Activated CD4-positive, alpha-beta T cell treated with anti-CD3 and anti-CD28 coated beads, Interleukin-2, Interleukin-6, amounts not matched to agents 100 ng/mL and 50 ng/mL, durations not matched to agents 16 hours and 8 hours (primary cell): ENCODE data around the gene KCNE1.
A peak's percentile ranks its signal among the peaks of the same experiment; 100 is the strongest.
"Not testable (repeated sequence)": the region's sequence is repeated elsewhere in the genome, so short reads cannot be mapped to it uniquely, and the experiment has no call there.

Experiments
- DNase-seq: peaks from one replicate; pipeline ENCODE4 v3.0.0-alpha.2; 2020

Gene KCNE1

DNA sequence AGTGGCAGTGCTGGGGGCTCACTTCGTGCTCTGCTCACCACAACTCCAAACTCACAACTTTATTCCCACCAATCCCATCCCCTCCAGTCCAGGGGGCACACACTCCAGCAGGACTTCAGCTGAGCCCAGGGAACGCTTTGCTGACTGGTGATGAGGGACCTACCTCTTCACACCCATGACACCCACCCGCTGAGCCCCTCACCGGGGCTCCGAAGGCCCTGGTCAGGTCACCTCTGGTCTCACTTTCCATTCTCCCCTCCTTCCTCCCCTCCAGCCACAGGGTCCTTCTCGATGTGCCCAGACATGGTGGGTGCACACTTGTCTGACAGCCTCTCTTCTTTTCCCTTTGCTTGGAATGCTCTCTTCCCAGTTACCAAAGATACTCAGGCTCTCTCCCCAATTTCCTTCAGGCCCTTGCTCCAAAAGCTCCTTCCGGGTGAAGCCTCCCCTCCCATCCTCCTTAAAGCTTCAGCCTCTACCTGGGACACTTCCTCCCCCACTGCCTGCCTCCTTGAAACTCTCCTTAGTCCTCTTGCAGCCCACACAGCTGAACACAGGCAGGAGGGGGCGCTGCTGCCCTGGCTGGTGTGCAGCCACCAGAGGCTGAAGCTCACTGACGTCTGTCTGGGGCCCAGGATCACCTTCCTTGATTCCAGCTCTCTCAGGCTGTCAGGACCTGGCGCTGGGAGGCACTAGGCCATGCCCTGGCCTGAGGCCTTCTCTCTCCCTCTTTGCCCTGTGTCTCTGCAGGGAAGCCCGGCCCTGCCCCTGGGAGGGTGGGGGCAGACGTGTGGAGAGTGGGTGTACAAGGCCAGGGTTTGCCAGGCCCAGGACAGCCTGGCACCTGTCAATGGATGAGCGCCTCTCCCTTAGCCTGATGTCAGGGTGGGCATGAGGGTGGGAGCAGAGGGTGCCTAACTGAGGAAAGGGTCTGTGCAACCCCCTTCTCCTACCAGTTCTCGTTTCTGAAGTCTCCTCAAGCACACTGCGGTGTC, 1.6 kb downstream of the KCNE1 start:
- DNase-seq, result peak; percentile 61

DNA sequence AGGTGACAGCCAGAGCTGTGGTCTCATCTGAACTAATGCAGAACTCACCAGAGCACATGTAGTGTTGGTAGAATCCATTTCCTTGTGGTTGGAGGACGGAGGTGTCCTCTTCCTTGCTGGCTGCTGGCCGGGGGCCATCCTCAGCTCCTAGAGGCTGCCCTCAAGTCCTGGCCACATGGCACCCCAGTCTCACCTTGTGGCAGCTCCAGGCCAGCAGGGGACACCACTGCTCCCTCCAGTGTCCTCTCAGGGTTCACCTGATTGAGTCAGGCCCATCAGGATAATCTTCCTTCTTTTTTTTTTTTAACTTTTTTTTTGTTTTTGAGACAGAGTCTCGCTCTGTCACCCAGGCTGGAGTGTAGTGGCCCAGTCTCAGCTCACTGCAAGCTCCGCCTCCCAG, 2.9 kb downstream of the KCNE1 start:
- DNase-seq, result no peak

DNA sequence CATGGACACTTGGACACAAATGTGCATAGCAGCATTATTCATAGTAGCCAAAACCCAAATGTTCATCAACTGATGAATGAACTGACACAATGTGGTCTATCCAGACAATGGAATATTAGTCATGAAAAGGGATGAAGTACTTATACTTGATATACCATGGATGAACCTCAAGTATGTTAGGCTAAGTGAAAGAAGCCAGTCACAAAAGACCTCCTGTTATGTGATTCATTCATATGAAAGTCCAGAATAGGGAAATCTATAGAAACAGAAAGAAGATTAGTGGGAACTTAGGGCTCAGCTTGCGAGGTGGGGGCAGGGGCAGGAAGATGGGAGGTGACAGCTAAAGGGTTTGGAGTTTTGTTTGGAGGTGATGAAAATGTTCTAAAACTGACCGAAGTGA, 7.4 kb downstream of the KCNE1 start:
- no peak for DNase-seq

DNA sequence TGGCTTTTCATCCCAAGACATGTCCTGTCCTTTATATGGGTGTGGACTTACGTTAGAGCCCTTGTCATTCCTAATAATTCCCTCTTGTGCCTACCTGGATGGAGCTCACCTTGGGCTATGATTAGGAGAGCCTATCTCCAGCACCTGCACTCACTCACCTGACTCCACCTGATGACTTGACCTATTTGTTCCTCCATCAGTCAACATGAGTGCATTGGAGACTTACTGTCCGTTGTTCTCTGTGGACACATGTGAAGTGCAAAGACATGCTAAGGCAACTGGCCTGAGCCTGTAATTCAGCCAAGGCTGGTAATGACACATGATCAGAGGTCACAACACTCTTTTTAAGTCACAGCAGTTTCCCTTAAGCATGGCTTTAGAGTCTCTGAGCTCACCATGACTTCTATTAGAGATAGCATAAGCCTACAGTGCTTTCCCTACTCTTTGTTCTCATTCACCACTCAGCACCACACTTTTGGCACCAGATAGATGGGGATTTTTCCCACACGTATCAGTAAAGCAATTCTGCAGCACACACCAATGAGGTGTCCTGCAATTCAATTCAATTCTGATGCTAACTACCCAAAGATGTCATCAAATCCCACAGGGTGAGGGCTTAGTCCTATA, 9.4 kb downstream of the KCNE1 start:
- no peak for DNase-seq

DNA sequence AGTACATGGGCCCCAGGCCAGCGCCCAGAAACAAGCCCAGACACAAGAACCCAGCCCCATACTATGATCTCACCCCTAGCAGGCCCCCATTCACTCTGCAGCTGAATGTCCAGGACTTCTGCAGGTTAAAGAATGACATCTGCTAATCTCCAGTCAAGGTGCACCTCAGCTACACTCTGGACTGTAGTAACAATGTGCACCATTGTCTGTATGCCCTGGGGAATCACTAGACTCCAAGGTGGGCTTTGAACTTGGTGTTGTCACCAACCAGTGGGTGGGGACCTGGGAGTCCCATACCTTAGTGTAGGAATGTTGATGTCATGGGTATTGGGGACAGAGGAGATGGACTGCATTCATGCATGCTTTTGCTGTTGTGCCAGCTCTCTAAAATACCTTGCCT, 10.3 kb downstream of the KCNE1 start:
- DNase-seq, result no peak

DNA sequence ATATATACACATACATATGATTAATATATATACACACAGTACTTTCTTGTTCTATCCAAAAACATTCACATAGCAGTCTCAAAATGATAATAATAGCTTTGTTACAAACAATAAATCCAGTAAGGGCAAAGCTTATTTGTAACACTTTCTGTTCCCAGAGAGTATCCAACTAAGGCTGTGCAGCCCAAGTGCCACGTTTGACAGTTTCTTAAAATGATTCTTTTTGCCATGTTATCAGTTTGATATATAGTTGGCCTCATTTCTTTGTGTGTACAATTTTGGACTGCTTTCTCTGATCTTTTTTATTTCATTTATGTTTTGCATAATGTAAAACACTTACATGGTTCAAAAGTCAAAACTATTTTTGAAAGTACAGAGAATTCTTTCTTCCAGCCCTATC, 11.8 kb downstream of the KCNE1 start:
- DNase-seq, result no peak

DNA sequence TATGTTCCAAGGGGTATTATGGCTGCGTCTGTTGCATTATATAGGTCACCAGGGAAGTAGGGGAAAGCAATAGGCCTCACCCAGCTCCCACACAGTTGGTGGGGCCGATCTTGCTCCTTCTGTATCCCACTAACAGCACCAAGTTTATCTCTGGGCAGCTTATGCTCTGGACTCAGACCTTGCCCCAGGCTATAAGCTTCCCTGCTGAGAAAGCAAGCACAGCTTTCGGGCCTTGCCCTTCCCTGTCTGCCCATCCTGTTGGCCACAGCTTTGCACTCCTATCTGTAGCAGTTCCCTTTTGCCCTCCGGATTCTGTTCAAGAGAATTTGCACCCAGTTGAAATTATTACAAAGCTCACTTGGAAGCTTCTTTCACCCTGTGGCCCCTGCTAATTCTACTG, 12.9 kb downstream of the KCNE1 start:
- no peak for DNase-seq

DNA sequence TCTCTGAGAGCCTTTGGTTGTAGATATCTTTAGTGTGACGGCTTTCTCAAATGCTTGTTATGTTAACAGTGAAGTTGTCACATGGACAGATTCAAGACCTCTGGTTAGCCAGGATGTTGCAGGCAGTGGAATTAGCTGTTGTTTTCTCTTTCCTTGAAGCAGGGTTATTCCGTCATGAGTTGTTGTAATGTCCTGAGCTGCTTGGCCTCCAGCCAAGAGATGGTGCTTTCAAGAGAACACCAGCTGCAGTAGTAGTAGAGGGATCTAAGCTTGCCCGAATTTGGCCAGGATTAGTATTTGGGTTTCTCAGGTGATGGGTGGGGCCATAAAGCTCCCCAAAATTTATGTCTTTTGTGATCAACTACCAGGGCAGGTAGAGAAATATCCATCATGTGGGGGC, 13.4 kb downstream of the KCNE1 start:
- no peak for DNase-seq

DNA sequence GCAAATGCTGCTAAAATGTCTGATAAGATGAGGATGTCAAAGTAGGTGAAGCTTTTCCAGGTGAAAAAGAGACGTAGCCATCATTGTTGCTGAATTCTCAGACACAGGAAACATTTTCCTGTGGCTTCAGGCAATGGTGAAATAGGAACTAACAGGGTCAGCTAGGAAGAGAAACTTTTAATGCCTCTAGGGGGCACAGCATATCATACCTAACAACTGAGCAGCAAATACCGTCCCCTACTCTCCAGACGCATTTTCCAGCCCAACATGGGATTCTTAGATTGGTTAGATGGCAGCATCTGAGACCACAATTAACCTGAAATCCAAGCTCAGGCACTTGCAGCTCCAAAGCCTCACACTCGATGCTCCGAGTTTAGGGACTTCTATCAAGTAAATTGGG, 28.2 kb downstream of the KCNE1 start:
- DNase-seq, result not testable (repeated sequence)

DNA sequence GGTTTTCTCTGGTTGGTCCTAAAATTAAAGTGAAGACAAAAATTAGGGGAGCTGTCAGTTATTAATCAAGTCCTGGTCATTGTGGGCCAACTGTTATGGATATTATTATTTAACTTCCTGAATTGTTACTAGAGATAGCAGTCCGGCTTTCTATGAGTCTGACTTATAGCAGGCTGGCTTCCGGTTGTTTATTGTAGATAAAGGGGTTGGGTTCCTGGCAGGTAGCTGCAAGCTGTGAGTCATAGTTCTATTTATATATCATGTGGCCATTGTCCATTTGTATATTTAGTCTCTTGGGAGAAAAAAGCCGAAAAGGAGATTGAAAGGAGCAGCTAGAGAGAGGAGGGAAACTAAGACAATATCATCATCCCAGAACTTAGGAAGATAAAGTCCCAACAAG, 28.6 kb downstream of the KCNE1 start:
- not testable (repeated sequence) for DNase-seq

DNA sequence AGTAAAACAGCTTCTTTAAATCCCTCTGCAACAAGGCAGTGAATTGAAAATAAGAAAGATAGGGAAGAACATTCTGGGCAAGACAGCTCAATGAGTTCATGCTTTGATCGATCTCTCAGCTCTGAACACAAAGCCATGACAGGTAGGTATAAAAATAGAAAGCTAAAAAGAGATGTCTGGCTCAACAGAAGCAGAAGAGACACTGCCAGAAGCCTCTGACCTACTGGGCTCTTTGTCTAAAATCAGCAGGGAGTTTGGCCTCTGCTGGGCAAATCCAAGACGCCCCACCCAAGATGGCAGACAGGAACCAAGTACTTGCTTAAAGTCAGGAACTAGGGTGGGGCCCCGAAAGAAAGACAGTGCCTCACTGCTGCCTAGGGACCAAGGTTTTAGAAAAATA, 44.7 kb downstream of the KCNE1 start:
- DNase-seq, result not testable (repeated sequence)

DNA sequence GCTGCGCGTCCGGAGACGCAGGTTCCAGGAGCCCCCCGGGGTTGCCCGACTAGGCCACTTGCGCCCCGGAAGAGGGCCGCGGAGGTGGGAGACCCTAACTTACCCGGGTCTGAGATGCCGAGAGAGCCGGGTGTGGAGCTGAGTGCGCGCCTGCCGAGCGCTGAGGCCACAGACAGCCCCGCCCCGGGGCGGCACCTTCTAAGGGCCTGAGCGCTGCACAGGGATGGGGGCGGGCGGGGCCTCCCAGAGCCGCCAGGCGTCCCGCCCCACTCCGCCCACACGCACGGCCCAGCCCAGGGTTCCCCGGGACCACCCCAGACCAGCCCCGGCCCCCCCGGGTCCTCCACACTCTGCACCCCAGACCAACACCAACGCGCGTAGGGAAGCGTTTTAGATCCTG, 52.6 kb downstream of the KCNE1 start:
- not testable (repeated sequence) for DNase-seq

DNA sequence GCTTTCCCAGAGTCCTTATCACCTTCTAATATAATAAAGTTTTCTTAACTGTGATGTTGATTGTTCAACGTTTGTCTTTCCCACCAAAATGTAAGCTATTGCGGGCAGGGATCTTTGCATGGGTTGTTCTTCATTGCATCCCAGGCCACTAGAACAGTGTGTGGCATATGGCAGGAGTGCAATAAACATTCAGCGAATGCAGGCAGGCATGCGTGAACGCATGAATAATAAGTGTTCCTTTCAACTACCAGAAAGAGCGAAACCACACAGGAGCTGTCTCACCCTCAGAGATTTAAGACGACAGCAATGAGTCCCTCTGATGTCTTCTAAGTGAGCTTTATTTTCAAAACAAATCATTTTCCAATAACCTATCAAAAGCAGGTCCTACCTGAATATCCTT, 53.7 kb downstream of the KCNE1 start:
- DNase-seq, result not testable (repeated sequence)

DNA sequence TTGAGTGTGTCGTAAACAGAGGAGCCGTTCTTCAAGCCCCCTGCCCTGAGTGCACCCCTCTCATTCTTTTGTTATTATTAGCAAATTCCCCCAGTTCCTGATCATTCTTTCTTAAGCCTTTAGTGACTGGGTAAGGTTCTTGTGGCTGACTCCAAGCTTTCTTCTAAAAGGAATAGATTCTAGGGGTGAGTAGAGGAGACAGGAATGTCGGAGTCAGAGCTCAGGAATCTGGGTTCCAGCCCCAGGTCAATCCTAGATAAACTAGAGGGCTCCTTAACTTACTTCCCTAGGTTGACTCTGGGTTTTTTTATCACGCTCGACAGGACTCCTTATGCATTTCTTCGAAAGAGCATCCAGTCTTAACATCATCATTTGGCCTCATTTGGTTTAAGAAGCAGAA, 55.8 kb downstream of the KCNE1 start:
- not testable (repeated sequence) for DNase-seq

DNA sequence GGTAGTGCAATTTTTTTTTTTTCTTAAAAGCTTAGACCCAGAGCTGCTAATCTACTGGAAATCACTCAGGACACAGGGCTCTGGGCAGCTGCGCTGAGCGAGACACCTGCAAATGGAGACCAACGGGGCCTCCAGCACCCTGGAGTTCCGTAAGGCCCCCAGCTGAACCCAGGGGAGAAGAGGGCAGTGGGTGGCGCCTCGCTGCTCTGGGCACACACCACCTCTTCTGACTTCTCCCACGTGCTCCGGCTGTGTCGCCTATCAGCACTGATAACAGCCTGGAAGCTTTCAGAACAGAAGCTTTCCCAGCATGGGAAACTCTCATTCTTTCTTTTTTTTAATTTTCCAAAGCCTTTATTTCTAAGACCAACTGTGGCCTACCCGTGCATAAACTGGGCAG, 56.4 kb downstream of the KCNE1 start:
- DNase-seq, result not testable (repeated sequence)

DNA sequence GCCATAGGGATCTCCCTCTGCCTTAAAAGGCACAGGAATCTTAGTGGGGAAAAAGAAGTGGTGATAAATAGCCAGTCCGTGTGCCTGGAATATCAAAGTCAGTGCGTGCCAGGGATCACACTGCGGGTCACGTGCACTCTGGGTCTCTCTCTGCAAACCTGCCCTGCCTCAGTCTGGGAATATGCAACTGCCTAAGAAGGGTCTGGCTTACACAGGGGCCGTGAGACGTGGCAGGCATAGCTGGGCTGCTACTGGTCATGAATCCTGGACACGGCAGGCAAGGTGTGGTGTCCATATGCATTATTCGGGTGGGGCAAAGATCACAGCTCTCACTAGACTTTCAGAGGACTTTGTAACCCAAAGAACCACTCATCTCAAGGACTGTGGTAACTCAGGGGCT, 65.0 kb downstream of the KCNE1 start:
- not testable (repeated sequence) for DNase-seq

DNA sequence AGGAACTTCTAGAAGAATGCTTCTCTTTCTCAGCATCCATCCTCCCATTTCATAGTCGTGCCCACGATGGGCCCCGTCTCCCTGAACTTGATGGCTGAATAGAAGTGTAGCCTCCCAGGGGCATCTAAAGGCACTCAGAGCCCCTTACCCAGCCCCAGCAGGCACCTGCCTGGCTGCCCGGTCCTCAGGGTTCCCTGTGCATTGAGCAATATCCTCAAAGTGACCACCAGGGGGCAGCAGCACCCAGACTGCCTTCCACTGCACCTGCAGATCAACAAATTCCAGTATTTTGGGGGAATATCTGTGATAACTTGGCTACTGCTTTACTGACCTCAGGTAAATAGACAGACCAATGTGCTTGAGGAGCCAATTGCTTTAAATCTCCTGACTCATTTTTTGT, 68.5 kb downstream of the KCNE1 start:
- DNase-seq, result not testable (repeated sequence)

DNA sequence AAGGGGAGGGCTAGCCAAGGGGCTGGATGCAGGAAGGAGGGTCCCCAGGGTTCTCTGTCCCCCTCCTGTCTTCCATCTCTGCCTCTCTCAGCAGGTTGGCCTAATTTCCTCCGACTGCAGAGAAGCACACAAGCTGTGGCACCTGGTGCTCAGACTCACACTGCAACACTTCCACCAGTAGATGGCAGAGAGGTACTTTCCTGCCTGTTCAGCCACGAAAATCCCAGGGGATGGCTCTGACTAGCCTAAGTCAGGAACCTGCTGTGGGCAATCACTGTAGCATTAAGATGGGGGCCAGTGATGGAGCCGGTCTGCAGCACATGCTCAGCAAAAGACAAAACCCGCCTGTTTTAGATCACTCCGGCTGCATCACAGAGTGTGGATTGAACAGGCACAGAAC, 82.3 kb downstream of the KCNE1 start:
- not testable (repeated sequence) for DNase-seq

DNA sequence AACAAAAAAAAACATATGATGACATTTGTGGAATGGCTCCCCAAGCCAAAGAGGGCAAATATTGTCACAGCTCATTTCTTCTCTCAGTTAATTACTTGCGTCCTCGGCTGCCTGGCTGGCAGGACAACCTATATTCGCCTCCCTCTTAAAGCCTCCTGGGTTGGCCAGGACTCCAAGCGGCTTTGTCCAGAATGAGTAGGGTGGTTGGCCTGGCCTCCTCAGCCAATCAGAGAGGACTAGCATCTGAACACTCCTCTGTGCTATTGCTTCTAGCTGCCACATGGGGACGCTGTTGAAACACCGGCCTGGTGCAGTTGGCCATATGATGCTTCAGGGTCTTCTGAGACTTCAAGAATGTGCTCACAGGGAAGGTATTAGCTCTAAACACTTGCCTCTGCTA, 83.6 kb downstream of the KCNE1 start:
- DNase-seq, result not testable (repeated sequence)

DNA sequence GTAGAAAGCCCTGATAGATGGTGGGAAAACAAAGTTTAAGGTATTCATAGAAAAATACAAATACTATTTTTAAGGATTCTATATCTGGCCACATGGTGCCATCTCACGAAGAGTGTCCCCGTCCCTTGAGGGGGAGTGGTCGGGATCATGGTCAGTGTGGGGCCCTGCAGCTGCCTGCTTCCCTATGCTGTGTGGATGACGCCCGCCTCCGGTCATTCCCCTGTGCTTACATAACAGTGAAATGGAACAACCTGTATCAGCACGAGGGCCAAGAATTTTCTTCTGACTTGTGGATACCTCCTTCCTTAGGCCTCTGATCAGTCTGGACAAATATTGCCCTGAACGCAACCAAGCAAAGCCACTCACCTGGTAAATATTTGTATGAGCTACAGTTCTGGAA, 84.7 kb downstream of the KCNE1 start:
- not testable (repeated sequence) for DNase-seq

DNA sequence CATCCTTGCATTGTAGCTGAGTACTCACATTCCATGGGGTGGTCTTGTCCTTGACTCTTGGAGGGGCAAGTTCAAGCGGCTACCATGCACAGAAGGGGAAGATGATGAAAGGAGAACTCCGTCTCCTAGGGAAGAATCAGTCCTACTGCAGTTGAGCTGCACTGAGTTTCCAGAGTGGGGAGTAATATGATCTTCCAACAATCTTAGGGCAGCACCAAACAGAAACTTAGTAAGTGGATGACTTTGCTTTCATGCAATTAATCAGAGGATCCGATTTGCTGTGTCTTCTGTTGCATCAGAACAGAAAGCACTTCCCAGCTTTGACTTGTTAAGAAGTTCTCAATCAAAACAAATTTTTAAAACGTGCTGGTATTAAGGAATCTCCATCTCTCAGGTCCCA, 88.2 kb downstream of the KCNE1 start, which contains the start of gene SMIM34:
TSS of gene SMIM34 (minus strand) at position 147 of the 400 bp plus-strand sequence. CDS start at position 35, 112 bp downstream.
- DNase-seq, result not testable (repeated sequence)

DNA sequence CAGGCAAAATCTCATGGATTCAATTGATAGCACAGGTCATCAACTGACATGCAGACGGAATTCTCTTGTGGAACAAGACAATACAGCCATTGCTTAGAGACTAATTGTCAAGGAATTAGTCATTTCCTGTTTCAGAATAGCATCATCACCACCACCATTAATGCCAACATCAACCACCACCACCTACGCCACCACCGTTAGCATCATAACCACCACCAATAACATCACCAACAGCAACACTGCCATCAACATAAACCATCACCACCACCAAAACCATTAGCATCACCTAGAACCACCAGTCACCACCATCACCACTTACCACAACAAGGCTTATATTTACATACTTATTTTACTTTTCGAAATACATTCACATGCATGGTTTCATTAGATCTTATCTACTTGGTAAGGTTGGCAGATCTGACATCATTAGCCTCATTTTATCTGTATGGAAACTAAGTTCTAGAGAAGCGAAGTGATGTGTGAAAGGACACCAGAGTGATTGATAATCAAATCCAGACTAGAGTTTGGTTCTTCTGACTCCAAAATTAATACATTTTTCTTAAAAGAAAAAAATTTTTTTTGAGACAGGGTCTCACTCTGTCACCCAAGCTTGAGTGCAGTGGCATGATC, 94.4 kb downstream of the KCNE1 start:
- not testable (repeated sequence) for DNase-seq

DNA sequence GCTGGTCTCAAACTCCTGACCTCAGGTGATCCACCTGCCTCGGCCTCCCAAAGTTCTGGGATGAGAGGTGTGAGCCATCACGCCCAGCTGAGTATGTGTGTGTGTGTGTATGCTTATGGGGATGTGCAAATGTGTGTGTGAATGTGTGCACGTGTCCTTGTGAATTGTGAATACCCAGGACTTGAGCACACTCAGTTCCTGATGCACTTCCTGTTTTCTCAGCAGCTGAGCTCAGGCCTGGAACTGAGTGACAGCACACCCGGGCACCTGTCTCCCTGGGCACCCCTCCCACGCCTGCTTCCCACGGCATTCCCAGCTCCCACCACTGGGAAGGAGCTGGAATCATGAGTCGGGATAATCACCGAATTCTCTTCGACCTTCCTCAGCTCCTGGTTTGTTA, 104.7 kb downstream of the KCNE1 start:
- not testable (repeated sequence) for DNase-seq

DNA sequence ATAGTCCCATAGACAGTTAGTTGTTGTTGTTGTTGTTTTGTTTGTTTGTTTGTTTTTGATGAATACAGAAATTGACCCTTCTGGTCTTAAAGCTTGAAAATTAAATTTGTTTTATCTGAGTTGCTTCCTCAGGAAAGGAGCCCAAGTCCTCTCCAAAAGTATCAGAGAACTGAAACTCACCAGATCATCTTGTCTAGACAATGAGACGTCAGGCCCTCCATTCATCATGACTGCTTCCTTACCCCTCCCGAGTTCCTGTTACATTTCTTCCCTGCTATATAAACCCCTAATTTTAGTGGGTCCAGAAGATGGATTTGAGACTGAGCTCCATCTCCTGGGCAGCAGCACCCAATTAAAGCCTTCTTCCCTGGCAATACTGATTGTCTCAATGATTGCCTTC, 105.3 kb downstream of the KCNE1 start:
- not testable (repeated sequence) for DNase-seq
